Nephron (organoid): ENCODE data around the gene CCDC3.
A peak's percentile ranks its signal among the peaks of the same experiment; 100 is the strongest.

ENCODE experiments used
- H3K27ac Mint-ChIP-seq, 3 experiments: 2 replicates each; pipeline ENCODE4 v1.8.0; 2020; ENCODE audit warnings: mixed read lengths in 3 of 3, mild to moderate bottlenecking in 2 of 3, moderate library complexity in 1 of 3
- H3K27me3 Mint-ChIP-seq: 2 replicates; pipeline ENCODE4 v1.8.0; 2021; ENCODE audit warnings: low read depth, mild to moderate bottlenecking, moderate library complexity, mixed read lengths
- H3K36me3 Mint-ChIP-seq: 2 replicates; pipeline ENCODE4 v1.8.0; 2020; ENCODE audit warnings: low read depth, mixed read lengths
- H3K4me1 Mint-ChIP-seq: 2 replicates; pipeline ENCODE4 v1.8.0; 2020; ENCODE audit warnings: mixed read lengths
- H3K4me3 Mint-ChIP-seq, 3 experiments: 2 replicates each; pipeline ENCODE4 v1.8.0; 2020; ENCODE audit warnings: mild to moderate bottlenecking in 3 of 3, mixed read lengths in 3 of 3, moderate library complexity in 2 of 3
- H3K9me3 Mint-ChIP-seq: 2 replicates; pipeline ENCODE4 v1.8.0; 2020; ENCODE audit warnings: mixed read lengths
- TF ChIP-seq, protein P1 (sequence below), 3 experiments: fragments of 200-600 bp; sonication (generic); IDR thresholded peaks; one replicate each; pipeline ENCODE4 v1.5.0; 2021; ENCODE audit warnings: antibody characterized with exemption in 3 of 3; ENCODE audit not compliant: unreplicated experiment in 3 of 3

The CCDC3 gene

DNA sequence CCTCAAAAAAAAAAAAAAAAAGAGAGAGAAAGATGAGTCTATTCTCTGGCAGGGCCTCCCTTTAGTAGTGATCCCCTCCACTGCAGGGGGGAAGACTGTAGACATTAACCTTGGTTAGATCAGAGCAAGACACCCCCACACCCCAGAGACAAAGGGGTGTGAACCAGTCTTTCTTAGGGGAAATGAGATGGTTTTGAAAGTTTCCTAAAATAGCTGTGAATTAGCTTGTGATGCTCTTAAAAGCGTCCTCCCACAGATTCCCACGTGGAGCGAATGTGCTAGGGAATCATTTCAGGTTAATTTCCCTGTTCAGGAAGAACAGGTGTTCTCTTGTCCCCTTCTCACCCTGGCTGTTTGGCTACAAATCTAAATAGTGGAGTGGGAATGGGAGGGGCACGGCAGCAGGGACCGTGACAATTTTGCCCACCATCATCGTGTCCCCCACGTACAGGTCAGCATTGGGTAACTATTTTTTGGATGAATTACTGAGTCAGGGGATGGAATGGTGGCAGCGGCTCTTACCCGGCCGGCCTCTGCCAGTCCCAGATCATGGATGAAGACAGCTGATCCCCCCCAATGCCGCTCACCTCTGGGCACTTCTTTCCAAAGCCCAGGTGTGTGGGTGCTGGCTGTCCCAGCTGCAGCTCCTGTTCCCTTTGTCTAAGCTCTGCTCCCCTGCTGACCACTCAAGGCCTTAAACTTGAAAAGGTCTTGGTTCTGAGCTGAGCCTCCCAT is 152.9 kb downstream of the CCDC3 start:
- no peaks in the 10 kb centered on the region for H3K36me3 Mint-ChIP-seq
- H3K27ac Mint-ChIP-seq: peak overlapping the region; percentile 51 to 93 (median 75)
- TF ChIP-seq, protein P1, sequence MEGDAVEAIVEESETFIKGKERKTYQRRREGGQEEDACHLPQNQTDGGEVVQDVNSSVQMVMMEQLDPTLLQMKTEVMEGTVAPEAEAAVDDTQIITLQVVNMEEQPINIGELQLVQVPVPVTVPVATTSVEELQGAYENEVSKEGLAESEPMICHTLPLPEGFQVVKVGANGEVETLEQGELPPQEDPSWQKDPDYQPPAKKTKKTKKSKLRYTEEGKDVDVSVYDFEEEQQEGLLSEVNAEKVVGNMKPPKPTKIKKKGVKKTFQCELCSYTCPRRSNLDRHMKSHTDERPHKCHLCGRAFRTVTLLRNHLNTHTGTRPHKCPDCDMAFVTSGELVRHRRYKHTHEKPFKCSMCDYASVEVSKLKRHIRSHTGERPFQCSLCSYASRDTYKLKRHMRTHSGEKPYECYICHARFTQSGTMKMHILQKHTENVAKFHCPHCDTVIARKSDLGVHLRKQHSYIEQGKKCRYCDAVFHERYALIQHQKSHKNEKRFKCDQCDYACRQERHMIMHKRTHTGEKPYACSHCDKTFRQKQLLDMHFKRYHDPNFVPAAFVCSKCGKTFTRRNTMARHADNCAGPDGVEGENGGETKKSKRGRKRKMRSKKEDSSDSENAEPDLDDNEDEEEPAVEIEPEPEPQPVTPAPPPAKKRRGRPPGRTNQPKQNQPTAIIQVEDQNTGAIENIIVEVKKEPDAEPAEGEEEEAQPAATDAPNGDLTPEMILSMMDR (IDR thresholded peaks at IDR 0.05; ENCODE audit: unreplicated experiment in 3 of 3): no peak
- no peak overlapping the region for H3K4me3 Mint-ChIP-seq
- peaks cover 2% of the 10 kb centered on the region for H3K9me3 Mint-ChIP-seq
- no peaks in the 10 kb centered on the region for H3K27me3 Mint-ChIP-seq
- peaks cover 48% of the 10 kb centered on the region for H3K4me1 Mint-ChIP-seq

DNA sequence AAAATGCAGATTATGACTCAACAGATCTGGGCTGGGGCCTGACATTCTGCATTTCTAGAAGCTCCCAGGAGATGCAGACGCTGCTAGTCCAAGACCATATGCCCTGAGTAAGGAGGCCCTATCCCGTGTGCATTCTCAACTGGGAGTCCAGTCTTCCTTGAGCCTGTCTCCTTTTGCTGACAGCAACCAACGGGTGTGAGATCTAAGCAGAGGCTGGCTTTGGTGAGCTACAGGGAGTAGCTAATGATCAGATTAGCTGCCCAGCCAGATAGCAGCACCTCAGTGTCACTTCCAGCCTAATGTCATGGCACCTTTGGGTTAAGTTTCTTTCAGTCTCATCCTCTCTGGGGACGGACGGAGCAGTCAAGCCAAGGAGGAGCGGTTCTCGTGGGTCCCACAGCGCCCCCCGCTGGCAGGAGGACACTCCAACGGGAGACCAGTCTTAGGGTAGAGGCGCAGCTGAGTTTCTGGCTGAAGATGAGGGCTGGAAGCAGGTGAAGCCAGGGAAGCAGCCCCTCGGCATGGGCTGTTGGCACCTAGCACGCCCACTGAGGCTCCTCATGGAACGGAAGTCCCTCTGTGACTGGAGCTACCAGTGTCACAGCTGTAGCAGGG is 154.0 kb downstream of the CCDC3 start:
- Mint-ChIP-seq H3K4me1 (peaks cover 55% of the 10 kb centered on the region), H3K27ac (peak overlapping the region in 2 of 3 experiments; percentile 44 to 52), H3K9me3 (peaks cover under 1% of the 10 kb centered on the region), H3K36me3 (no peaks in the 10 kb centered on the region), H3K4me3 (no peak overlapping the region), H3K27me3 (no peaks in the 10 kb centered on the region)
- TF ChIP-seq, protein P1 (IDR thresholded peaks at IDR 0.05; ENCODE audit: unreplicated experiment in 3 of 3): peak in 1 of 3 experiments; percentile 15

DNA sequence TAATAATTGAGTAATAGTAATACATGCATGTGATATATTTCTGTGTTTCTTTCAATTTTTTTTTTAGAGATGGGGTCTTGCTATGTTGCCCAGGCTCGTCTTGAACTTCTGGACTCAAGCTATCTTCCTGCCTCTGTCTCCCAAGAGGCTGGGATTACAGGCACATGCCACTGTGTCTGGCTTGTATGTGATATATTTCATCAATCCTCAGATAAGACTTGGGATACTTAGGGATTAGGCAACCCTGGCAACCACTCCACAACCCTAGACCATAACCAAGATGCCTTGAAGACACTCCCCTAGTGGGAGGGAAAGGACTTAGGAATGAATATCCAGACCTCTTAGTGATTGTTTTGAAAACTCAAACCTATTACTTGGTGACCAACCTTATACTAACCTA is 154.8 kb downstream of the CCDC3 start:
- Mint-ChIP-seq H3K27ac (peak overlapping the region in 2 of 3 experiments; percentile 44 to 52), H3K27me3 (no peaks in the 10 kb centered on the region), H3K9me3 (no peaks in the 10 kb centered on the region), H3K4me1 (peaks cover 62% of the 10 kb centered on the region), H3K36me3 (no peaks in the 10 kb centered on the region), H3K4me3 (no peak overlapping the region)
- TF ChIP-seq, protein P1 (IDR thresholded peaks at IDR 0.05; ENCODE audit: unreplicated experiment in 3 of 3): no peak
